Measurements from ENCODE around the gene MYO5C.

Gene MYO5C

GRCh38 chr15:52193791-52194190 lies 101.8 kb downstream of the MYO5C start:
- no peak for TF ChIP-seq CTCF (IDR thresholded peaks at IDR 0.05; ENCODE audit: unreplicated experiment in 3 of 3)

GRCh38 chr15:52193321-52193720 lies 102.3 kb downstream of the MYO5C start:
- no peak for TF ChIP-seq CTCF (IDR thresholded peaks at IDR 0.05; ENCODE audit: unreplicated experiment in 3 of 3)
- no peaks in the 10 kb centered on the region for H3K27me3 Mint-ChIP-seq (ENCODE audit: low read depth)
- no peak overlapping the region for H3K27ac Mint-ChIP-seq
- H3K36me3 Mint-ChIP-seq (ENCODE audit: low read depth) = no peaks in the 10 kb centered on the region
- H3K9me3 Mint-ChIP-seq = peaks cover 4% of the 10 kb centered on the region
- H3K4me3 Mint-ChIP-seq = no peak overlapping the region
- H3K4me1 Mint-ChIP-seq = peaks cover 6% of the 10 kb centered on the region

More at GRCh38 chr15:52193791-52194190, 101.8 kb downstream of the MYO5C start:
- Mint-ChIP-seq H3K27me3 (ENCODE audit: low read depth) (peaks cover under 1% of the 10 kb centered on the region), H3K4me1 (peaks cover 6% of the 10 kb centered on the region), H3K36me3 (ENCODE audit: low read depth) (no peaks in the 10 kb centered on the region), H3K4me3 (no peak overlapping the region), H3K27ac (no peak overlapping the region), H3K9me3 (peaks cover 4% of the 10 kb centered on the region)

GRCh38 chr15:52191207-52191606 lies 104.4 kb downstream of the MYO5C start, which contains the start of gene GNB5:
GNB5 (minus strand) TSS chr15:52191392; CDS start chr15:52184676, 6,716 bp downstream.
- no peak for TF ChIP-seq CTCF (IDR thresholded peaks at IDR 0.05; ENCODE audit: unreplicated experiment in 3 of 3)
- Mint-ChIP-seq H3K27ac (no peak within 1 kb of the TSS), H3K36me3 (ENCODE audit: low read depth) (no peaks in the 10 kb centered on the region), H3K27me3 (ENCODE audit: low read depth) (no peaks in the 10 kb centered on the region), H3K9me3 (peaks cover 4% of the 10 kb centered on the region), H3K4me1 (peaks cover 6% of the 10 kb centered on the region), H3K4me3 (no peak within 1 kb of the TSS)

- no peak for TF ChIP-seq CTCF (IDR thresholded peaks at IDR 0.05; ENCODE audit: unreplicated experiment in 3 of 3)
- Mint-ChIP-seq H3K36me3 (ENCODE audit: low read depth) (no peaks in the 10 kb centered on the region), H3K9me3 (peaks cover 4% of the 10 kb centered on the region), H3K4me1 (no peaks in the 10 kb centered on the region), H3K27me3 (ENCODE audit: low read depth) (peaks cover 10% of the 10 kb centered on the region), H3K4me3 (no peak overlapping the region), H3K27ac (no peak overlapping the region)
These were observed 108.7 kb downstream of the MYO5C start for GRCh38 chr15:52186651-52187486.

- H3K27me3 Mint-ChIP-seq (ENCODE audit: low read depth) = peaks cover 26% of the 10 kb centered on the region
- no peak overlapping the region for H3K4me3 Mint-ChIP-seq
- H3K36me3 Mint-ChIP-seq (ENCODE audit: low read depth) = no peaks in the 10 kb centered on the region
- no peaks in the 10 kb centered on the region for H3K4me1 Mint-ChIP-seq
- H3K9me3 Mint-ChIP-seq = no peaks in the 10 kb centered on the region
- TF ChIP-seq CTCF (IDR thresholded peaks at IDR 0.05; ENCODE audit: unreplicated experiment in 3 of 3) = no peak
- H3K27ac Mint-ChIP-seq = no peak overlapping the region
These were observed 110.4 kb downstream of the MYO5C start for GRCh38 chr15:52185151-52185561.

GRCh38 chr15:52184721-52185120 lies 110.9 kb downstream of the MYO5C start:
- no peak for TF ChIP-seq CTCF (IDR thresholded peaks at IDR 0.05; ENCODE audit: unreplicated experiment in 3 of 3)
- Mint-ChIP-seq H3K4me1 (no peaks in the 10 kb centered on the region), H3K4me3 (no peak overlapping the region), H3K9me3 (no peaks in the 10 kb centered on the region), H3K27me3 (ENCODE audit: low read depth) (peaks cover 28% of the 10 kb centered on the region), H3K27ac (no peak overlapping the region), H3K36me3 (ENCODE audit: low read depth) (no peaks in the 10 kb centered on the region)

Measured in nephron (organoid).